Activated naive CD4-positive, alpha-beta T cell treated with anti-CD3 and anti-CD28 coated beads, Interleukin-2, amount 10 ng/mL, durations not matched to agents 7 days and 5 days (primary cell): ENCODE measurements around the gene DNAJC6.
A peak's percentile ranks its signal among the peaks of the same experiment; 100 is the strongest.

Experiments used
- CTCF ChIA-PET: fragments of 350-600 bp; sonication (Branson Sonifier 250); formaldehyde crosslinking; loops from one replicate; lab custom pipeline; 2021; ENCODE audit warnings: antibody characterized with exemption; lab: Charles Lee
- DNase-seq: peaks from one replicate; pipeline ENCODE4 v3.0.0-alpha.2; 2020
- H3K27ac Mint-ChIP-seq: one replicate; pipeline ENCODE4 v1.8.0; 2021; ENCODE audit warnings: mild to moderate bottlenecking, moderate library complexity, mixed read lengths
- H3K27me3 Mint-ChIP-seq: one replicate; pipeline ENCODE4 v1.8.0; 2021; ENCODE audit warnings: mild to moderate bottlenecking, mixed read lengths
- H3K36me3 Mint-ChIP-seq: one replicate; pipeline ENCODE4 v1.8.0; 2021; ENCODE audit warnings: mixed read lengths
- H3K4me1 Mint-ChIP-seq: one replicate; pipeline ENCODE4 v1.8.0; 2021; ENCODE audit warnings: mixed read lengths
- H3K4me3 Mint-ChIP-seq: one replicate; pipeline ENCODE4 v1.8.0; 2021; ENCODE audit warnings: mild to moderate bottlenecking, moderate library complexity, mixed read lengths
- H3K9me3 Mint-ChIP-seq: one replicate; pipeline ENCODE4 v1.8.0; 2021; ENCODE audit warnings: mixed read lengths

DNAJC6 gene

DNA sequence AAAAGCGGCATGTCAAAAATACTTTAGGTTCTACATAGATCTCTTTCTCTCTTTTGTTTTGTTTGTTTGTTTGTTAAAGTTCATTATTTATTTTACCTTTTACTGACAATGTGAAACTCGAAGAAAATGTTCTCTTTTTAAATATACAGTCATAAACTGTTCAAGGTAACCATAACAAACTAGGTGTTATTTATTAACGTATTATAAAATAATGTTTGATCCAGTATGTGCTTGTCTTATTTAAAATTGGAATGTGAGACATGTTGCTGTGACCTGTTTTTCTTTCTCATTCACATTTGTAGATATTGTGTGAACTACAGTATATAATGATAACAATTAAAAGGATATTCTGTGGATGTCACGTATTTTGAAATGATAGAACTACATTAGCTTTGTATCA, 105.2 kb downstream of the DNAJC6 start:
- no peaks in the 10 kb centered on the region for H3K36me3 Mint-ChIP-seq
- H3K9me3 Mint-ChIP-seq, result no peaks in the 10 kb centered on the region
- H3K4me1 Mint-ChIP-seq, result peaks cover 12% of the 10 kb centered on the region
- CTCF ChIA-PET, result no interaction called here
- no peak overlapping the region for H3K27ac Mint-ChIP-seq
- H3K4me3 Mint-ChIP-seq, result no peak overlapping the region
- H3K27me3 Mint-ChIP-seq, result peaks cover 5% of the 10 kb centered on the region
- no peak for DNase-seq

DNA sequence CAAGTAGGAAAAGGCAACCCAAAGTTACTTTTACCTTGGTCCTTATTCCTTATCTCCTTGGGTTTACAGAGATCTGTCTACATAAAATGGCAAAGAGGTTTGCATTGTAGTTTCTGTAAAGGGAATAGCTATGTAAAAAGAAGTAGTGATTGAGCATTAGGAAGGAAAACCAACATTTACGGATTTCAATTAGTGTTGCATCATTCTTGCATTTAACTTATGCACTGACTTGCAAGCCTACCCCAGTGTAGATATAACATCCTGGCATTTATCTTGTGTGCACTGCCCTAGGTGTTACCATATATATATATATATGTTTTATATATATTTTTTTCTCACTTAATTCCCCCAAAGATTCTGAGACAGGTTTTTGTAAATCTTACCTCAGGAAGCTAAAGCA, 107.4 kb downstream of the DNAJC6 start:
- no peaks in the 10 kb centered on the region for H3K9me3 Mint-ChIP-seq
- no peak overlapping the region for H3K4me3 Mint-ChIP-seq
- H3K36me3 Mint-ChIP-seq, result no peaks in the 10 kb centered on the region
- no peak for DNase-seq
- H3K27ac Mint-ChIP-seq, result no peak overlapping the region
- H3K4me1 Mint-ChIP-seq, result peaks cover 18% of the 10 kb centered on the region
- H3K27me3 Mint-ChIP-seq, result peaks cover 9% of the 10 kb centered on the region
- CTCF ChIA-PET, result interaction anchor here (1.3 to 2.2 kb wide), 2 partner anchors 13 to 271 kb away, joined by 4 read pairs; no protein-coding TSS in a partner anchor

DNA sequence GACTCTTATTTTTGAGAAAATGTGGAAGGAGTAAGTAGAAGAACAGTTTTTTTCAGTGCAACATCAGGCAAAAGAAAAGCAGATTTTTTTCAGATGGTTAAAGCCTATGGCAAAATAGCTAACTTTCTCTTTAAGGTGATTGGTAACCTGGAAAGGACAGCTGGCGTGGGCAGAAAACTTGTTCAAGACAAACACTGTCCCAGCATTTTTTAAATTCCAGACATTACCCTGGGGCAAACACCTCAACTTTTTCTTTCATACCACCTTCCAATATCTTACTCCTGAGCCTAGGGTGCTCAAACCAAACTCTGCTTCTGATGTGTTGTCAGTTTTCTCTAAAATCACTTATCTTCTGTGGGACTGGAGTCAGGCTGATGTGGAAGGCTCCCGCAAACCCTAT, 108.4 kb downstream of the DNAJC6 start:
- Mint-ChIP-seq H3K4me1 (peaks cover 18% of the 10 kb centered on the region), H3K4me3 (no peak overlapping the region), H3K9me3 (no peaks in the 10 kb centered on the region), H3K27me3 (peaks cover 9% of the 10 kb centered on the region), H3K36me3 (no peaks in the 10 kb centered on the region), H3K27ac (no peak overlapping the region)
- no peak for DNase-seq
- CTCF ChIA-PET, result interaction anchor here (2.2 kb wide), 1 partner anchor 270 kb away, joined by 4 read pairs; no protein-coding TSS in a partner anchor

DNA sequence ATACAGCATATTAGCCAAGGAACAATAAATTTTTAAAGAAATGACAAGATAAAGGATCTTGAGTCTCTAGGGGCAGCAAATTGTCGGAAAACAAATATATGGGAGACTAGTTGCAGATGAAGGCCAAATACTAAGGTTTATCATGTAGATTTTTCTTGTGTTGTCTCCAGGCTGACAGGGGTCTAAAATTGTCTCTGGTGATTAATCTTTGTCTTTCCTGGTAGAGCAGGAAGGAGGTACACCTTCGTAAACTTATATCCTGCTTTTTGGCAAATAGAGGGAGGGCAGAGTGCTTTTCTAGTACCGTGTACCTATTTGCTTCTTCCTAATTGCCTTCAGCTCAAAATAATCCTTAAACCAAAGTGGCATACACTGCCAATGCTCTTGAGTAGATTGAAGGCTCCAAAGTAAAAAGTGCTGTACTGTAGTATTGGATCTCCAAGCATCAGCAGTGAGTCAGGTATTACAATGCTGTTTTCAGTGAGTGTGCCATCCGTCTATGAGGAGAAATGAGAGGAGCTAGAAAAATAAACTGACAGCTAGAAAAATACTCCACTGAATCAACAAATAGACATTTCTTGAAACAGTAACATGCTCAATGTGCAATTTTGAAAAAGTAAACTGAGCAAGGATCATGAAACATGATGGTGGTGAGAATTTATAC, 109.3 kb downstream of the DNAJC6 start:
- peak overlapping the region; percentile 11 for H3K27ac Mint-ChIP-seq
- no peak for DNase-seq
- H3K27me3 Mint-ChIP-seq, result peaks cover 9% of the 10 kb centered on the region
- CTCF ChIA-PET, result interaction anchor here (1.2 to 2.2 kb wide), 2 partner anchors 14 to 269 kb away, joined by 4 to 5 read pairs; no protein-coding TSS in a partner anchor
- peak overlapping the region; percentile 45 for H3K4me3 Mint-ChIP-seq
- H3K36me3 Mint-ChIP-seq, result no peaks in the 10 kb centered on the region
- peaks cover 19% of the 10 kb centered on the region for H3K4me1 Mint-ChIP-seq
- no peaks in the 10 kb centered on the region for H3K9me3 Mint-ChIP-seq

DNA sequence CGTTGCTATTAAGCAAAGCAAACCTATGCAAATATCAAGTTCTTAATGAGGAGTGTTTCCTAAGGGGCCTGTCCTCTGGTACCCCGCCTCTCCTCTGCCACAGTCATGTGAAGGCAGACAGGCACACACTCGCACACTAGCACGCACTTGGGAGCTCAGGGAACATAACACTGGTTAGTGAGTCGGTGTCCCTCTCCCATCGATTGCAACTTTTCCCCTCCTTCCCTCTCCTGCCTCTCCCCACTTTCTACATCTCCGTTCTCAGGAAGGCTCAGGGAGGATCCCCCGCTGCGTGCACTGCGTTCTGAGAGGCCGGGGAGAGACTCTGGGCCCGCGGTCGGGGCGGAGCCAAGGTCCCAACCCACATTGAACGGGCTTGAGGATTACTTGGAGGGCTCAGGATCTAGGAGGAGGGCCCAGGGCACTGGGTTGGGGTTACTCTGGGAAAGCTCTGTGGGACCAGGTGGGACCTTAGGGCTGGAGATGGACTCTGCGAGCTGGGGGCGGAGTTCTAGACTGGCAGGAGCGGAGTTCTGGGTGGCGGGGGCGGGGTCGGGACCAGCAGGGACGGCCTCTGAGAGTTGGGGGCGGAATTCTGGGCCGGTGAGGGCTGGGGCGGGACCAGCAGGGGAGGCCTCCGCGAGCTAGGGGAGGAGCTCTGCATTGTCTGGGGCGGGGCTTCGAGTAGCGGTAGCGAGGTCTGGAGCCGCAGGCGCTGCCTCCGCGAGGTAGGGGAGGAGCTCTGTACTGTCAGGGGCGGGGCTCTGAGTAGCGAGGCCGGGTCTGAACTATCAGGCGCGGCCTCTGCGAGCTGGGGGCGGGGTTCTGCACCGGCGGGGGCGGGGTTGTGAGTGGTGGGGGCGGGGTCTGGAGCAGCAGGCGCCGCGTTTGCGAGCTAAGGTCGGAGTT, 110.6 kb downstream of the DNAJC6 start:
- Mint-ChIP-seq H3K27me3 (peaks cover 9% of the 10 kb centered on the region), H3K4me1 (peaks cover 28% of the 10 kb centered on the region), H3K9me3 (no peaks in the 10 kb centered on the region), H3K27ac (no peak overlapping the region), H3K36me3 (peaks cover 8% of the 10 kb centered on the region), H3K4me3 (no peak overlapping the region)
- DNase-seq, result peak; percentile 100
- CTCF ChIA-PET, result interaction anchor here (0.8 to 1.3 kb wide), 3 partner anchors 15 to 184 kb away, joined by 3 to 5 read pairs (median 3); no protein-coding TSS in a partner anchor

DNA sequence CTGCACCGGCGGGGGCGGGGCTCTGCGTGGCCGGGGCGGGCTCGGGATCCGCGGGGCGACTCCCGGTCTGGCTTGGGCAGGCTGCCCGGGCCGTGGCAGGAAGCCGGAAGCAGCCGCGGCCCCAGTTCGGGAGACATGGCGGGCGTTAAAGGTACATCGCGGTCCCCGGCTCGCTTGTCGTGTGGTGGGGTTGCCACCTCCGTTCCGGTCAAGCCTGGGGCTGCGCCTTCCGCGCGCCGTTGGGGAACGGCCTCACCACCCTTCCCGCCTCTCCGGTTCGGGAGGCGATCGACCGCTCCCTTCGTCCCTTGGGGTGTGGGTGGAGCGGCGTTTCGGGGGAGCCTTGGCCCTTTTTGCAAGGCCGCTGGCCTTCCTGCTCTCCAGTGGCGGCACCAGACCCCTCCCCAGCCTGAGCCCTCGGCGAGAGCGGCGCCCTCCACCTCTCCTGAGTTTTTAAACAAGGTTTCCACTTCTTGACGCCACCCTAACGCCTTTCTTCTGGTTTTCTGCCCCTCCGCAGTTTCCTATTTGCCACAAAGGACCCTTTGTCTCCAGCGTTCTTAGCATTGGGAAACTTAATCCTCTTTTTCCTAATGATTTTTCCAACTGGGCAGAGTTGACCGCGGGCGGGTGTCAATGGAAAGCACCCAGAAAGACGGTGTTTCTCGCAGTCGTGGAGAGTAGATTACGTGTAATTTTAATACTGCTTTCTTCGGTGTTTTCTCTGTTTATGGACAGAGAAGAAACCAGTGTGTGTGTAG, 111.4 kb downstream of the DNAJC6 start, which contains the start of the genes LEPR and LEPROT:
TSS of gene LEPR (plus strand) at position 79 of the 761 bp plus-strand sequence. CDS start 144,898 bp downstream, outside the sequence.
TSS of gene LEPROT (plus strand) at position 79 of the 761 bp plus-strand sequence. CDS start at position 136, 57 bp downstream.
- no peak for DNase-seq
- Mint-ChIP-seq H3K27ac (no peak within 1 kb of the TSS), H3K27me3 (peaks cover 9% of the 10 kb centered on the region), H3K36me3 (peaks cover 15% of the 10 kb centered on the region), H3K9me3 (no peaks in the 10 kb centered on the region), H3K4me1 (peaks cover 28% of the 10 kb centered on the region), H3K4me3 (no peak within 1 kb of the TSS)
- CTCF ChIA-PET, result interaction anchor here (1.3 kb wide), 1 partner anchor 37 kb away, joined by 3 read pairs; no protein-coding TSS in a partner anchor

DNA sequence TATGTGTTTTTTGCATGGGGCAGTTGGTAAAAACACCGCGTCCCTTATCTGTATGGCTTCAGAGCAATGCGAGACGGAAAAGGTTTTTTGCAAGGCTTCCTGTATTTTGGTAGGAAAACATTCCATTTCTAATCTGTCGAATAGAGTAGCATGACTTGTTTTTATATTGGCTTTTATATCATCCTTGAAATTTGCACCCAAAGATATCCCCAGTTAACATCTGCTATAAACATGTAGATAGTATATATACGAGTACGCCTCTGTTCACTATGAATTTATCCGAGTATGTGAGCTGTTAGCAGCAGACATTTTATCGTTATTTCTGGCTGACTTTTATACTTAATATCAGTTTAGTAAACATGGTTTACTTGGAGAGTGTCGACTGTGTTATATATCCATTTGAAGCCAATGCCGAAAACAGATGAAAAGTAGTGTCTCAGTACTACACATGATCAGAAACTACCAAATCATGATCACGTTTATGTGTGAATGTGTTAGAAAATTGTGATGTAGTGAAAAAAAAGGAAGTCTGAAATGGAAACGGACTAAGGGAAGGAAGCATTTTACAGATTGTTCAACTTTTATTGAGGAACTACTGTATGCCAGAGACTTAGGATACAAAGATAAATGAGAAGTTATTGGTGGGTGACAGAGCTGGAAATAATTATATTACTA, 112.1 kb downstream of the DNAJC6 start:
- Mint-ChIP-seq H3K36me3 (peaks cover 22% of the 10 kb centered on the region), H3K27me3 (peaks cover 4% of the 10 kb centered on the region), H3K9me3 (no peaks in the 10 kb centered on the region), H3K4me1 (peaks cover 28% of the 10 kb centered on the region), H3K27ac (no peak overlapping the region), H3K4me3 (no peak overlapping the region)
- CTCF ChIA-PET, result no interaction called here
- DNase-seq, result no peak

DNA sequence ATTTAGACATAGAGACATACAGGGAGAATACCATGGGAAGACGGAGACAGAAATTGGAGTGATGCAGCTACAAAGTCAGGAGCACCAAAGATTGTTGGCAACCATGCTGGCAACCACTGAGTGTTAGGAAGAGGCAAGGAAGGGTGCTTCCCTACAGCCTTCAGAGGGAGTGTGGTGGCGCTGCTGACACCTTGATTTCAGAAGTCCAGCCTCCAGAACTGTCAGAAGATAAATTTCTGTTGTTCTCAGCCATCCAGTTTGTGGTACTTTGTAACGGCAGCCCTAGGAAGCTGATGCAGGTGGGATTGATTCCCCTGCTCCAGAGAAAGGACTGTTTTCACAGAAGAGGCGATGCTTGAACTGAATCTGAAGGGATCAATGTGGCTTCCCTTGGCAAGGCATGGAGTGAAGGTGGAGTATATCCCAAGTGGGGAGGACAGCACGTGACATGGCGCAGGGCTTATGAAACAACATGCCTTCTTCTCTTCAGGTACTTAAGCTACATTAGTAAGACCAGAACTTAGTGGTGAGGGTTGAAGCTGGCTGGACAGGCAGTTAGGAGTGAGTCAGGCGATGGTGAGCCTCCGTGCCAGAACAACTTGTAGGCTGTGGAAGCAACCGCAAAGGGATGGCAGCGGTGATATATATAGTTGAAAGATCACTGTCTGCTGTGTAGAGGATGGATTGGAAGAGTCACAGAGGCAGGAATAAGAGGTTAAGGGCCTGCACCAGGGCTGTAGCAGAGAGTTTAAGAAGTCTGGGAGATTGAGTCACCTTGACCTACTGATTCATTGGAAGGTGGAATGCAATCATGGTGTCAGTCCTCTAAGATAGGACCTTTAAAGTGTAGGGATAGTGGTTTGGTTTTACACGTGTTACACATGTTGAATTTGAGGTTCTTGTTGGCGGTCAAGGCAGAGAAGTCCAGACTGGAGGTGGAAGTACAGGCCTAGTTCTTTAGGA, 113.2 kb downstream of the DNAJC6 start:
- CTCF ChIA-PET, result interaction anchor here (1.3 kb wide), 1 partner anchor 187 kb away, joined by 3 read pairs; no protein-coding TSS in a partner anchor

DNA sequence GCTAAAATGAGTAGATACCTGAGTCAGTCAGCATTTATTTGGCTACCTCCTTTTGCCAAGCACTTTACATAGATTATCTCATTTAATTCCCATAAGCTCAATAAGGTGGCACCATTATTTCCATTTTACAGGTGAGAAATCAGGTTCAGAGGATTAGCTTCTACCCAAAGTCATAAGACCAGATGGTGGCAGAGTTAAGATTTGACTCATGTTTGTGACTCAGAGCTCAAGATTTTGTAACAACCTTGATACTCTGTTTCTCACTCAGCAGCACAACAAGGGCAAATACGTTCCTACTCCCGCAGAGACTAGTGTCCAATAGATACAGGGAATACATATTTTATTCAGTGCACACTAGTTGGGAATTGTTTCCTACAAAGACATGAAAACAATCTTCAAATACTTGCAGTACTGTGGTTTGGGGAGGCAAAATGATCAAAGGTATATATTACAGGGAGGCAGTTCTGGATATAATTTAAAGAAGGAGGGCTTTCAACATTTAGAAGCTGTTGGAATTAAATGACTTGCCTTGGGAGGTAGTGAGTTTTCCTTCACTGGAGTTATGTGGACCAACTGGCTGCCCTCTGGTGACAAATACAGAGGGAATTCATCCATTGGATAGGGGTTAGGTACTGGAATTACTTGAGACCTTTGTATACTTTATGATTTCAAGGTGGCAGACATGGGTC, 114.7 kb downstream of the DNAJC6 start:
- DNase-seq, result no peak
- peaks cover 4% of the 10 kb centered on the region for H3K27me3 Mint-ChIP-seq
- H3K27ac Mint-ChIP-seq, result no peak overlapping the region
- CTCF ChIA-PET, result no interaction called here
- H3K9me3 Mint-ChIP-seq, result no peaks in the 10 kb centered on the region
- peaks cover 21% of the 10 kb centered on the region for H3K4me1 Mint-ChIP-seq
- H3K36me3 Mint-ChIP-seq, result peaks cover 26% of the 10 kb centered on the region
- H3K4me3 Mint-ChIP-seq, result no peak overlapping the region

More for the DNA sequence above, 113.2 kb downstream of the DNAJC6 start:
- Mint-ChIP-seq H3K4me3 (no peak overlapping the region), H3K9me3 (no peaks in the 10 kb centered on the region), H3K27ac (no peak overlapping the region), H3K27me3 (peaks cover 4% of the 10 kb centered on the region), H3K36me3 (peaks cover 24% of the 10 kb centered on the region), H3K4me1 (peaks cover 25% of the 10 kb centered on the region)
- DNase-seq, result no peak

DNA sequence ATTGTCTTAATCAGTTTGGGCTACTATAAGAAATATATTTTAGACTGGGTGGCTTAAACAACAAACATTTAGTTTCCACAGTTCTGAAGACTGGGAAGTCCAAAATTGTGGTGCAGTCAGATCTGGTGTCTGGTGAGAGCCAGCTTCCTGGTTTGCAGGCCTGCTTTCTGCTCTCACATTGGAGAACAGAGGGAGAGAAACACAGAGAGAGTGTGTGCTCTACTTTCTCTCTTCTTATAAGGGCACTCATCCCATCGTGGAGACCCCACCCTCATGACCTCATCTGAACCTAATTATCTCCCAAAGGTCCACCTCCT, 115.2 kb downstream of the DNAJC6 start:
- H3K4me3 Mint-ChIP-seq, result no peak overlapping the region
- no peak for DNase-seq
- peaks cover 27% of the 10 kb centered on the region for H3K36me3 Mint-ChIP-seq
- no peaks in the 10 kb centered on the region for H3K9me3 Mint-ChIP-seq
- H3K27me3 Mint-ChIP-seq, result peaks cover 4% of the 10 kb centered on the region
- peaks cover 17% of the 10 kb centered on the region for H3K4me1 Mint-ChIP-seq
- no peak overlapping the region for H3K27ac Mint-ChIP-seq
- CTCF ChIA-PET, result no interaction called here

DNA sequence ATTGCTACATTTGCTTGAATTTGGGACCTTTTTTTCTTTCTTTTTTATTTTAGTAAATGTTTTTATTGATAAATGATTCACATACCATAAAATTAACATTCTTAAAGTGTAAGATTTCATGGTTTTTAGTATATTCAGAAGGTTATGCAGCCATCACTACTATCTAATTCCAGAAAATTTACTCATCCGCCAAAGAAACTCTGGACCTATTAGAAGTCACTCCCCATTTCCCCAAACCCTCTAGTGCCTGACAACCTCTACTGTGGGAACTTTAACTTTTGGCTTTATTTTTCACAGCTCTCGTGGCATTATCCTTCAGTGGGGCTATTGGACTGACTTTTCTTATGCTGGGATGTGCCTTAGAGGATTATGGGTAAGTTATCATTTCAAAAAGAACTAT, 115.7 kb downstream of the DNAJC6 start:
- Mint-ChIP-seq H3K27me3 (no peaks in the 10 kb centered on the region), H3K4me1 (peaks cover 15% of the 10 kb centered on the region), H3K4me3 (no peak overlapping the region), H3K9me3 (no peaks in the 10 kb centered on the region), H3K27ac (no peak overlapping the region), H3K36me3 (peaks cover 29% of the 10 kb centered on the region)
- CTCF ChIA-PET, result interaction anchor here (1.4 kb wide), 1 partner anchor 35 kb away, joined by 6 read pairs; no protein-coding TSS in a partner anchor
- no peak for DNase-seq

DNA sequence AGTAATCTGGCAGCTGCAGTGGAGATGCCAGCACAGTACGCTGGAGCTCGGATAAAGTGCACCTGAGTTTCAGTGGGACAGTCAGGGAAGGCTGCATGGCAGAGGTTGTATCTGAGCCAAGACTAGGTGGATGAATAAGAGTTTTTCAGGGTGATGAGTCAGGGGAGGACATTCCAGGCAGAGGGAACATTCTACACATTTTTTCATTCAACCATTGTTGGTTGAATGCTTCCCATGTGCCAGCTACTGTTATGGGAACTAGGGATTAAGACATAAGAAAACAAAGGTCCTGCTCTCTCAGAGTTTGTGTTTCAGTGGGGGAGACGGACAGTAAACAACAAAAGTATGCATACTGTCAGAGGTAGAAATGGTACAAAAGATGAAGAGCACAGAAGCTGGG, 116.4 kb downstream of the DNAJC6 start:
- no peaks in the 10 kb centered on the region for H3K9me3 Mint-ChIP-seq
- H3K27ac Mint-ChIP-seq, result no peak overlapping the region
- H3K4me3 Mint-ChIP-seq, result no peak overlapping the region
- no peaks in the 10 kb centered on the region for H3K27me3 Mint-ChIP-seq
- DNase-seq, result no peak
- peaks cover 30% of the 10 kb centered on the region for H3K36me3 Mint-ChIP-seq
- CTCF ChIA-PET, result interaction anchor here (1.0 to 1.4 kb wide), 2 partner anchors 9 to 34 kb away, joined by 4 to 6 read pairs; no protein-coding TSS in a partner anchor
- H3K4me1 Mint-ChIP-seq, result peaks cover 14% of the 10 kb centered on the region
